Testis (tissue), 3 donors: ENCODE results near the gene NR6A1. TPM values are rescaled to one million over a fixed set of nuclear protein-coding genes. Genes with fewer than 3 reads are reported as not detected.

Source experiments
- DNase-seq: peaks from one replicate; pipeline ENCODE4 v3.0.0-alpha.2; 2019
- H3K27ac ChIP-seq, 2 donors: fragments of 200-600 bp; sonication (generic); one replicate each; pipeline ENCODE4 v1.5.1; 2019
- H3K27me3 ChIP-seq: fragments of 200-600 bp; sonication (generic); one replicate; pipeline ENCODE4 v1.5.1; 2019
- H3K36me3 ChIP-seq: fragments of 200-600 bp; sonication (generic); one replicate; pipeline ENCODE4 v1.5.1; 2017; ENCODE audit warnings: low read depth; ENCODE audit errors: missing control alignments
- H3K4me1 ChIP-seq: fragments of 200-600 bp; sonication (generic); one replicate; pipeline ENCODE4 v1.5.1; 2019
- H3K4me3 ChIP-seq, 2 donors: fragments of 200-600 bp; sonication (generic); one replicate each; pipeline ENCODE4 v1.5.1; 2017 to 2019
- H3K9me3 ChIP-seq: fragments of 200-600 bp; sonication (generic); one replicate; pipeline ENCODE4 v1.5.1; 2017
- POLR2A ChIP-seq: fragments of 450-650 bp; IDR thresholded peaks from one replicate; pipeline ENCODE4 v1.6.1; 2017; ENCODE audit warnings: antibody characterized with exemption, mild to moderate bottlenecking, moderate library complexity
- WGBS, 2 donors: methylation state at CpG; one replicate each; pipeline ENCODE4 v1.1.5; 2018; 5-methylcytosine and 5-hydroxymethylcytosine counted together
- intact Hi-C: fragments of 100-400 bp; cut with DNase I; formaldehyde crosslinking; loops from one replicate; pipeline ENCODE4 v1.15.1; 2023; ENCODE audit warnings: low total_unique reads
- polyA plus RNA-seq: library from polyadenylated mRNA; stranded (reverse); fragments of 350-450 nt; fragmentation: Illumina TruSeq; extraction: RNeasy Lipid Tissue Mini Kit (QIAGEN cat#74804); gene quantifications from one replicate; pipeline ENCODE4 v1.2.3, GENCODE V29; 2014; ENCODE audit warnings: low read depth, low replicate concordance; ENCODE audit not compliant: insufficient read depth
- total RNA-seq, 2 donors: library from RNA; depleted of rRNA; stranded (reverse); fragments of >200 nt; gene quantifications; one replicate each; pipeline ENCODE4 v1.2.3, GENCODE V29; 2016
- TF ChIP-seq, protein P1 (sequence below), 3 experiments: fragments of 450-650 bp in 2 of 3; fragments of 200-600 bp in 1 of 3; sonication (generic) in 1 of 3; IDR thresholded peaks; one replicate each; pipeline ENCODE4 v1.5.1; 2016 to 2019; ENCODE audit warnings: antibody characterized with exemption in 3 of 3, mild to moderate bottlenecking in 2 of 3, moderate library complexity in 1 of 3

The NR6A1 gene
- total and polyA plus RNA-seq, 3 donors from 2014 or later = 54.6 to 100 (median 92.1) TPM

DNA sequence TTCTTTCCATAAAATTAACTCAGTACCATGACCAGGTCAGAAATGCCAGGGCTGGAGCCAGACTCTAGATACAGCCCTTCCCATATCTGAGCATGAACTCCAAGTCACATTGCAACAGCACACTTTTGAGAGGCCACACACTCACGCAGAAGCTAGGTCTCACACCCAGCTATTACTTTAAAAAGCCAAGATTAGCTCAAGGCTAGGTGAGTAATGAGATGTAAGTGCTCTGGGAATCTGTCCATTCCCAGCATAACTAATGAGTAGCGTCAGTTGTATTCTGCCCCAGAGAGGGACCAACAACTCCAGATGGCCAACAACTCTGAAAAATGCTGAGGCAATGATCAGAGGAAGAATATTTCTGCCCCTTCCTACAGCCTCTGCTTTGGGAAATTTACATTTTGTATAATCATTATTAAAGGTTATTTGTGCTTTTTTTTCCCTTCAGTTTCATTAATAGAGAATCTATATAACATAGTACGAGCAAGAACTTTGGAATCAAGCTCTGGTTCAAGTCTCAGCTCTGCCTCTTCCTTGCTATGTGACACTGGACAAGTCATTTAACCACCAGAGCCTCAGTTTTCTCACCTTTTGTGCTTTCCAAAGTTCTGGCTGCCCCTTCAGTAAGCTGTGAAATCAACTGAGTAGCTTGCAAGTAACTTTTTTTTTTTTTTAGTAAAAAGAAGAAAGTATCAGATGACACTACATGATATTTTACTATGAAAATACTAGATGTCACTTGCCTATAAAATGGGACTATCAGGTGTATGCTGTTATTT lies 118.3 kb downstream of the NR6A1 start:
- no peak for TF ChIP-seq POLR2A
- TF ChIP-seq, protein P1, sequence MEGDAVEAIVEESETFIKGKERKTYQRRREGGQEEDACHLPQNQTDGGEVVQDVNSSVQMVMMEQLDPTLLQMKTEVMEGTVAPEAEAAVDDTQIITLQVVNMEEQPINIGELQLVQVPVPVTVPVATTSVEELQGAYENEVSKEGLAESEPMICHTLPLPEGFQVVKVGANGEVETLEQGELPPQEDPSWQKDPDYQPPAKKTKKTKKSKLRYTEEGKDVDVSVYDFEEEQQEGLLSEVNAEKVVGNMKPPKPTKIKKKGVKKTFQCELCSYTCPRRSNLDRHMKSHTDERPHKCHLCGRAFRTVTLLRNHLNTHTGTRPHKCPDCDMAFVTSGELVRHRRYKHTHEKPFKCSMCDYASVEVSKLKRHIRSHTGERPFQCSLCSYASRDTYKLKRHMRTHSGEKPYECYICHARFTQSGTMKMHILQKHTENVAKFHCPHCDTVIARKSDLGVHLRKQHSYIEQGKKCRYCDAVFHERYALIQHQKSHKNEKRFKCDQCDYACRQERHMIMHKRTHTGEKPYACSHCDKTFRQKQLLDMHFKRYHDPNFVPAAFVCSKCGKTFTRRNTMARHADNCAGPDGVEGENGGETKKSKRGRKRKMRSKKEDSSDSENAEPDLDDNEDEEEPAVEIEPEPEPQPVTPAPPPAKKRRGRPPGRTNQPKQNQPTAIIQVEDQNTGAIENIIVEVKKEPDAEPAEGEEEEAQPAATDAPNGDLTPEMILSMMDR (IDR thresholded peaks at IDR 0.05) = no peak
- no peak for DNase-seq
- WGBS, 2 donors = 62 to 69% methylated on average over 3 of the region's 3 CpGs
- Histone ChIP-seq H3K36me3 (no peaks in the 10 kb centered on the region), H3K9me3 (no peaks in the 10 kb centered on the region), H3K4me3 (no peak overlapping the region), H3K27ac (no peak overlapping the region), H3K4me1 (no peaks in the 10 kb centered on the region), H3K27me3 (no peaks in the 10 kb centered on the region)
- intact Hi-C loops = no loop called here

DNA sequence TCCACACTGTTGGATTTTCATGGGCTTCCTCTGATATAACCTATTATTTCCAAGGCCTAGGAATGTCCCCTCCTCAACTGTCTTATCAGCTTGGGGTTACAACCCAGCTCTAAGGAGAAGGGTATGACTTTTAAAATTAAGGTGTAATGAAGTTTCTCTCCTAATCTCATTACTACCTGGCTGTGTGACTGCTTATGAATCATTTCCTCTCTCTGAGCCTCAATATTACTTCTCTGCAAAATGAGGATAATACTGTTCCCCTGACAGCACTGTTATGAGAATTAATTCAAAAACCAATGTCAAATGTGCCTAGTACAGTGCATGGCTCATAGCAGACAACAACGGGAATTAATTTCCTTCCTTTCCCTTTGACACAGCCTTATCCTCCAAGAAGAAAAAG lies 118.9 kb downstream of the NR6A1 start:
- H3K4me3 ChIP-seq = no peak overlapping the region
- no peaks in the 10 kb centered on the region for H3K4me1 ChIP-seq
- no peaks in the 10 kb centered on the region for H3K36me3 ChIP-seq
- H3K9me3 ChIP-seq = no peaks in the 10 kb centered on the region
- 91 to 95% methylated on average over 1 of the region's 1 CpG for WGBS, 2 donors
- no peak for DNase-seq
- H3K27ac ChIP-seq = no peak overlapping the region
- intact Hi-C loops = no loop called here
- TF ChIP-seq, protein P1 (IDR thresholded peaks at IDR 0.05) = no peak
- no peak for TF ChIP-seq POLR2A
- H3K27me3 ChIP-seq = no peaks in the 10 kb centered on the region

DNA sequence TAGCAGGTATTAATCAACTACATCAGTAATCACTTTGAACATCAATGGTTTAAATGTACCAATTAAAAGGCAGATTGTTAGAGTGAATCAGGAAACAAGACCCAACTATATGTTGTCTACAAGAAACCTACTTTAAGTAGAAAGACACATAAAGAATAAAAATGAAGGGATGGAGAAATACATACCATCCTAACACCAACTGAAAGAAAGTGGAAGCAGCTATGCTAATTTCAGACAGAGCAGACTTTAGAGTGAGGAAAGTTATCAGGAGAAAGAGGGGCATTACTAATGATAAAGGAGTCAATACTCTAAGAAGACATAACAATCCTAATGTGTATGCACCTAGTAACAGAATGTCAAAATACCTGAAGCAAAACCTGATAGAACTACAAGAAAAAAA lies 125.8 kb downstream of the NR6A1 start:
- Histone ChIP-seq H3K36me3 (no peaks in the 10 kb centered on the region), H3K4me3 (no peak overlapping the region), H3K27me3 (no peaks in the 10 kb centered on the region), H3K9me3 (no peaks in the 10 kb centered on the region), H3K27ac (no peak overlapping the region), H3K4me1 (no peaks in the 10 kb centered on the region)
- DNase-seq = no peak
- intact Hi-C loops = no loop called here
- TF ChIP-seq, protein P1 (IDR thresholded peaks at IDR 0.05) = no peak
- TF ChIP-seq POLR2A = no peak

DNA sequence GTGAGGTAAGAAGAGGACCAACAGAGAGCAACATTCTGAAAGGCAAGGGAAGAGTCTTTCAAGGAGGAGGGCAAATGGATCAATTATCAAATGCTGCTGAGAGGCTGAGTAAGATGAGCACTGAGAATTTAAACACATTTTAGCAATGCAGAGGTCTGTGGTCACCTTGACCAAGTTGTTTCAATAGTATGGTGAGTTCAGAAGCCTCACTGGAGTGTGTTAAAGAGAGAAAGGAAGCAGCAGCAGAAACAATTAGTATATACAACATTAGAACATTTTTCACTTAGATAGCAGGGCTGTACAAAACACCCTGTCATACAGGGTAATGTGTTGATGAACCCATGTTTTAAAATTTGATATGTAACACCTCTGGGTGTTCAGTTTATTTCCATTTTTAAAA lies 131.5 kb downstream of the NR6A1 start:
- Histone ChIP-seq H3K4me3 (no peak overlapping the region), H3K4me1 (no peaks in the 10 kb centered on the region), H3K27ac (no peak overlapping the region), H3K27me3 (no peaks in the 10 kb centered on the region), H3K9me3 (no peaks in the 10 kb centered on the region), H3K36me3 (no peaks in the 10 kb centered on the region)
- TF ChIP-seq, protein P1 (IDR thresholded peaks at IDR 0.05) = no peak
- no peak for TF ChIP-seq POLR2A
- DNase-seq = no peak
- intact Hi-C loops = no loop called here

- Histone ChIP-seq H3K9me3 (no peaks in the 10 kb centered on the region), H3K4me3 (no peak overlapping the region), H3K4me1 (peaks cover 4% of the 10 kb centered on the region), H3K36me3 (no peaks in the 10 kb centered on the region), H3K27ac (no peak overlapping the region), H3K27me3 (no peaks in the 10 kb centered on the region)
- WGBS, 2 donors = 92 to 94% methylated on average over 5 of the region's 5 CpGs
- intact Hi-C loops = no loop called here
- DNase-seq = no peak
- TF ChIP-seq, protein P1 (IDR thresholded peaks at IDR 0.05) = no peak
- TF ChIP-seq POLR2A = no peak
Observed at GRCh38 chr9:124635285-124635684, 135.8 kb downstream of the NR6A1 start.
